OCI-LY1 (cell line): ENCODE data around the gene OGG1.

ENCODE experiments used
- H2AFZ ChIP-seq: fragments of 200-600 bp; sonication (generic), shearing (Covaris generic); 2 replicates; pipeline ENCODE4 v1.6.0; 2014; ENCODE audit warnings: antibody characterized with exemption, mild to moderate bottlenecking, low read length
- H3F3A ChIP-seq: fragments of 200-600 bp; sonication (generic), shearing (Covaris generic); 2 replicates; pipeline ENCODE4 v1.6.0; 2014; ENCODE audit warnings: mild to moderate bottlenecking, antibody characterized with exemption, low read length, moderate library complexity; ENCODE audit not compliant: insufficient read depth
- H3K27ac ChIP-seq: fragments of 200-600 bp; sonication (generic); 2 replicates; pipeline ENCODE4 v1.5.1; 2014; ENCODE audit warnings: low read length, mixed run types, mild to moderate bottlenecking, low read depth; ENCODE audit not compliant: poor library complexity, severe bottlenecking
- H3K27me3 ChIP-seq: fragments of 200-600 bp; sonication (generic); 2 replicates; pipeline ENCODE4 v1.6.0; 2014; ENCODE audit warnings: antibody characterized with exemption, mild to moderate bottlenecking, low read length, moderate library complexity; ENCODE audit not compliant: insufficient read depth
- H3K36me3 ChIP-seq: fragments of 200-600 bp; sonication (generic); 2 replicates; pipeline ENCODE4 v1.6.1; 2014; ENCODE audit warnings: mild to moderate bottlenecking, antibody characterized with exemption, low read length, moderate library complexity, mixed read lengths; ENCODE audit not compliant: insufficient read depth
- H3K4me1 ChIP-seq: fragments of 200-600 bp; sonication (generic); 2 replicates; pipeline ENCODE4 v1.5.1; 2014; ENCODE audit warnings: mild to moderate bottlenecking, low read length, moderate library complexity; ENCODE audit not compliant: insufficient read depth, severe bottlenecking
- H3K4me2 ChIP-seq: fragments of 200-600 bp; sonication (generic), shearing (Covaris generic); 2 replicates; pipeline ENCODE4 v1.6.1; 2014; ENCODE audit warnings: low read length
- H3K4me3 ChIP-seq: fragments of 200-600 bp; sonication (generic); 2 replicates; pipeline ENCODE4 v1.5.1; 2014; ENCODE audit warnings: low read length, low read depth, mild to moderate bottlenecking, mixed read lengths; ENCODE audit not compliant: poor library complexity, severe bottlenecking
- H3K79me2 ChIP-seq: fragments of 200-600 bp; shearing (Covaris generic); 2 replicates; pipeline ENCODE4 v1.6.1; 2016; ENCODE audit warnings: mixed run types, low read length, mixed read lengths; ENCODE audit not compliant: insufficient read depth
- H3K9ac ChIP-seq: fragments of 200-600 bp; sonication (generic), shearing (Covaris generic); 2 replicates; pipeline ENCODE4 v1.6.1; 2014; ENCODE audit warnings: mild to moderate bottlenecking, low read length, mixed read lengths
- H3K9me2 ChIP-seq: fragments of 200-600 bp; sonication (generic), shearing (Covaris generic); 2 replicates; pipeline ENCODE4 v1.6.1; 2014; ENCODE audit warnings: low read depth, mild to moderate bottlenecking, low read length, mixed read lengths
- H3K9me3 ChIP-seq: fragments of 200-600 bp; shearing (Covaris generic); 2 replicates; pipeline ENCODE4 v1.6.1; 2014; ENCODE audit warnings: low read length, mixed read lengths
- H4K20me1 ChIP-seq: fragments of 200-600 bp; sonication (generic), shearing (Covaris generic); 2 replicates; pipeline ENCODE4 v1.6.0; 2016; ENCODE audit warnings: mild to moderate bottlenecking, low read length; ENCODE audit not compliant: insufficient read depth
- CTCF ChIP-seq: fragments of 200-600 bp; sonication (generic), shearing (Covaris generic); IDR thresholded peaks from 2 replicates; pipeline ENCODE4 v1.5.1; 2017; ENCODE audit warnings: mild to moderate bottlenecking, antibody characterized with exemption, low read length, moderate library complexity, mixed read lengths
- EZH2 ChIP-seq: fragments of 200-600 bp; sonication (generic), shearing (Covaris generic); IDR thresholded peaks from 2 replicates; pipeline ENCODE4 v1.8.0; 2017; ENCODE audit warnings: borderline replicate concordance, mixed run types, mild to moderate bottlenecking, antibody characterized with exemption, low read length, moderate library complexity, mixed read lengths

Gene OGG1

GRCh38 chr3:9732740-9733115, 17.0 kb upstream of the OGG1 start:
- Histone ChIP-seq H3K4me3 (peak overlapping the region; percentile 91), H3K9me2 (no peaks in the 10 kb centered on the region), H3K79me2 (peaks cover 19% of the 10 kb centered on the region), H3K27me3 (no peaks in the 10 kb centered on the region), H3F3A (no peaks in the 10 kb centered on the region), H2AFZ (no peak overlapping the region), H3K9ac (peak overlapping the region; percentile 91), H4K20me1 (no peaks in the 10 kb centered on the region), H3K27ac (no peak overlapping the region), H3K4me1 (peaks cover 21% of the 10 kb centered on the region), H3K9me3 (no peaks in the 10 kb centered on the region), H3K36me3 (peaks cover 43% of the 10 kb centered on the region), H3K4me2 (peak overlapping the region; percentile 95)
- TF ChIP-seq CTCF (no peak), EZH2 (no peak)

GRCh38 chr3:9736831-9737230, 12.9 kb upstream of the OGG1 start:
- Histone ChIP-seq H4K20me1 (no peaks in the 10 kb centered on the region), H3K9me3 (no peaks in the 10 kb centered on the region), H3F3A (no peaks in the 10 kb centered on the region), H3K9me2 (no peaks in the 10 kb centered on the region), H3K36me3 (peaks cover 84% of the 10 kb centered on the region), H3K27ac (no peak overlapping the region), H3K9ac (no peak overlapping the region), H3K4me3 (no peak overlapping the region), H2AFZ (no peak overlapping the region), H3K27me3 (no peaks in the 10 kb centered on the region), H3K79me2 (peaks cover 19% of the 10 kb centered on the region), H3K4me1 (peaks cover 15% of the 10 kb centered on the region), H3K4me2 (no peak overlapping the region)
- TF ChIP-seq EZH2 (no peak), CTCF (no peak)

GRCh38 chr3:9739181-9739580, 10.6 kb upstream of the OGG1 start:
- H3K4me1 ChIP-seq: no peaks in the 10 kb centered on the region
- H3K79me2 ChIP-seq: no peaks in the 10 kb centered on the region
- TF ChIP-seq EZH2: no peak
- no peak for TF ChIP-seq CTCF
- no peak overlapping the region for H2AFZ ChIP-seq
- no peaks in the 10 kb centered on the region for H3F3A ChIP-seq
- no peaks in the 10 kb centered on the region for H3K9me3 ChIP-seq
- H3K9ac ChIP-seq: no peak overlapping the region
- peaks cover 96% of the 10 kb centered on the region for H3K36me3 ChIP-seq
- H4K20me1 ChIP-seq: no peaks in the 10 kb centered on the region
- no peak overlapping the region for H3K4me2 ChIP-seq
- H3K27ac ChIP-seq: no peak overlapping the region
- H3K4me3 ChIP-seq: no peak overlapping the region
- H3K9me2 ChIP-seq: no peaks in the 10 kb centered on the region
- no peaks in the 10 kb centered on the region for H3K27me3 ChIP-seq
